ENCODE results near the gene TACC2.

Gene TACC2

DNA sequence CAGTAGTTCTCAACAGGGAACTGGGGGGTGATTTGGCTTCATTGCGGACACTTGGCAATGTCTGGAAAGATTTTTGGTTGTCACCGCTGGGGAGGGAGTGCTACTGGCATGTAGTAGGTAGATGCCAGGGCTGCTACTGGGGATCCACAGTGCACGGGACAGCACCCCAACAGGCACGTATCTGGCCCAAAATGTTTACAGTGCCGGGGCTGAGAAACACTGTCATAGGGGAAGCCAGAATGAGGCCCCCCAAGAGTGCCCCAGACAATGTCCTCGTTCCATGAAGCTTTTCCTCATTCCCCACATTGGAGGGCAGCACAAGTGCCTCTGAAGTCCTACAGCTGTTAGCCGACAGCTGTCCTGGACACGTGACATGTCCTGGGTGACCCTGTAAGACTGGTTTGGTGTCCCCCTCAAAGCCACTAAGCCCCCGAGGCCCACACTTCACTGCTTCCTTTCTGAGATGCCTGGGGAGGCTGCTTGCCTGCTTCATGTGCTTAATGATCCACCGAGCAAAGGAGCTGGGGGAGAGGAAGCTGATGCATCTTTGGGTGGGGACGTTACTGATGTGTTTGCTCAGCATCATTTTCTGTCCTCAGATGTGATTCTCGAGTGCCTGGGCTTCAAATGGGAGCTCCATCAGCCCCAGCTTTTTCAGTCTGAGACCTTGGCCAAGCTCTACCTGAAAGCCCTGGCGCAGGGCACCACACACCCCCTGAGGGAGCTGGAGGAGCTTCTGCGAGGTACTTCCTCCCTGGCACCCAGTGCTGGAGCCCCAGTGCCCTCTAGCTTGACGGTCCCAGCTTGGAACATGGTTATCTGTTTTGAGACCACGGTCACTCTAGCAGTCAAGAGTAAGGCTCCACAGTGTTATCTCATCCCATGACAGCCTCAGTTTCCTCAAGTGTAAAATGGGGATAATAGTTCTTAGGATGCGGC lies 296.8 kb downstream of the TACC2 start:
- DNase-seq: peak; percentile 32

DNA sequence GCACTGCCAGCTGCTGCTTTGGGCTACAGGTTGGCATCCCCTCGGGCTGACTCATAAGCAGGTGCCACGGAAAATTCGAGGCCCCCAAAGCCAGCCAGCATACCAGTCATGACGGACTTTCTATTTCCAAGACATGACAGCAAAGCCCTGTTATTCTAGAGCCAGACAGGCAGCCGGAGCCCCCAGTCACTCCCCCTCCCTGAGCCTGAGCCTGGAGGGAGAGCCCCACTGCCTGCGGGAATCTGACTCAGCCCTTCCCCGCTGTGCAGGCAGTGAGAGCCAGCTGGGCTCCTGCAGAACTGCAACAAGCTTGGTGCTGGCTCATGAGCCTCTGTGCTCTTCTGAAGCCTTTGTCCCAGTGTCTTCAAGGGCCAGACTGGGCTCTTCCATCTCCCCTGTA lies 297.9 kb downstream of the TACC2 start:
- DNase-seq: peak; percentile 89

DNA sequence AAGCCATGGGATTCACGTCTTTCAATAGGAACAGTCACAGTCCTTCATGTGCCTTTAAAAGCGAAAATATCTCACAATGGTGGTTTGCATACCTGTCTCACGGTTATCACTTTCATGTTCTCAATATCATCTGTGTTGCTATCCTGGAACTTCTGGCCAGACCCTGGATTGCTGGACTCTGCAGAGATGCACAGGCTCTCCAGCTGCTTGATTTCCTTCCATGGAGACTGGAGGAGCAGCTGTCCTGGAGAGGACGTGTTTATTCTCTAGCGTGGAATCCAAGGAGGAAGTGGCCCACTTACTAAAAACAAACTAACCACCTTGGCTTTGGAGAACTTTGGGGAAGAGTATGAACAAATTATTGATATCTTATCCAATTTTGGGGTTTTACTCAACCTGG lies 298.6 kb downstream of the TACC2 start:
- peak; percentile 22 for DNase-seq

DNA sequence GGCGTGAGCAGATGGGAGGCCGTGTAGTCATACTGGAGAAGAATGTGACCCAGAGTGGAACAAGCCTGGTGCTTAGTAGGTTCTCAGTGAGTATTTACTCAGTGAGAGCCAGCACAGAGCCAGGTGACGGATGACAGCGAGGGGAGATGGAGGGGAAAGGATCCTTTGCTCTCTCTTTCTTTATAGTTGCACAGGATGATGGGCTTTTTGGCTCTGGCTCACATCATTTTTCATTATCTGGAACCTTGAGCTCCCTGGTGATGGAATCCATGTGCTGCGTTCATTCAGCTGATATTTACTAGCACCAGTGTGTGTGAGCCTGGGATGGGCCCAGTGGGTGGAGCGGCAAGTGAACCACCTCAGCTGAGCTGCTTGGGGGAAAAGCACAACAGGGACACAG lies 299.3 kb downstream of the TACC2 start:
- DNase-seq: no peak

DNA sequence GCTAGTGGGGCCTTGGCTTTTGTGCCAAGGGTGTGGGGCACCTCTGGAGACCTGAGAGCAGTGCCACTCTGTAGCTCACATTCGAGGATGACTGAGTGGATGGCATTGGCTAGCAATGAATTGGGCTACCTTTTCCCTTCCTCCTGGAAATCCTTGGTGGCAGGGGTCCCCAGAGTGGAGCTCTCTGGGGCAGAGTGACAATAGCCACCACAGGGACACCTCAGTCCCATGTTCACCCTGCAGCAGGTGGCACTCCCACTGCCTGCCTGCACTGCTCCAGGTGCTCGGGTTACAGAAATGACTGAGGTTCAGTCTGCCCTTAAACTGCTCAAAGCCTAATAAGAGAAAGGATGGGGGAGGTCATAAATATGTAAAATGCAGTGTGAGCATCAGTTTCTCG lies 300.0 kb downstream of the TACC2 start:
- no peak for DNase-seq

DNA sequence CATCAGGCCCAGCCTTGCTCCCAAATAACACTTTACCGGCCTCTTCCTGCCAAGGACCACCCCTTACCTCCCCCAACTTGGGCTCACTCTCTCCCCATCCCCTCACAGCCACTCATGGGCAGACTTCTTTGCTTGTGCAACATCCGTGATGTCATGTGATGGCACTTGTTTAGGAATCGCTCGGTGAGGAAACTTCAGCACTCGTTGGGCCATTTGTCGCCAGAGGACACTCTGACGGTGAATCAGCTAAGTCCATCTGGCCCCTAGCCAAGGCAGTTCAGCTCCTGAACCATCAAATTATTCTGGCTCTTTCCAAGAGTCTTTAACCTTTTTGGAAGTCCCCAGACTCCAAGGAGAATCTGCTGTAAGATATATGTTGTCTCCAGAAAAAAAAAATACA lies 301.4 kb downstream of the TACC2 start:
- DNase-seq: peak; percentile 30

DNA sequence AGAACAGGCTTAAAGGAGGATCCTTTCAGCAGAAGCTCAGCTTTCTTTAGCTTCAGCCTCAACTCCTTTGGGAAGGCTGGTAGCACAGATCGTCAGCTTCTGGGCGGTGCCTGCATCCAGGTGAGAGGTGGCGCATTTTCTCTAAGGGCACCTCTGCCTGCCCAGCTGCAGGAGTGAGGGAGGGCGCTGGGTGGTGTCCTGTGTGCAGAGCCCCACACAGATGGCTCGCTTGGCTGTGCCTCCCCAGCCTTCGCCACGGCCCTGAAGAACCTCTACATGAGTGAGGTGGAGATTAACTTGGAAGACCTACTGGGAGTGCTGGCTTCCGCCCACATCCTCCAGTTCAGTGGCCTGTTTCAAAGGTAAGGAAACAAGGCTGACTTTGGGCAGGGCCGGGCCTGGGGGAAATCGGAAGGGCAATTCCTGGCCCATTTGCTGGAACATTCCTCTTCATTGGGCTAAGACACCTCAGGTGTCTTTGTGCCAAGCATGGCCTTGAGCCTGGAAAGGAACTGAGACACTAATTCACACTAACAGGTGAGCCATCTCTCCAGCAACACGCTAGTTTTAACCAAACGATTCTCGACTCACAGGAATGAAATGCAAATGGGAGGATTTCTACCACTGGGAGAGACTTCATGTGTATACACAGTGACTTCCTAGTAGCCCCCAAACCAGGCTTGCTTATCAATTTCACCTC lies 302.0 kb downstream of the TACC2 start:
- peak; percentile 32 for DNase-seq

DNA sequence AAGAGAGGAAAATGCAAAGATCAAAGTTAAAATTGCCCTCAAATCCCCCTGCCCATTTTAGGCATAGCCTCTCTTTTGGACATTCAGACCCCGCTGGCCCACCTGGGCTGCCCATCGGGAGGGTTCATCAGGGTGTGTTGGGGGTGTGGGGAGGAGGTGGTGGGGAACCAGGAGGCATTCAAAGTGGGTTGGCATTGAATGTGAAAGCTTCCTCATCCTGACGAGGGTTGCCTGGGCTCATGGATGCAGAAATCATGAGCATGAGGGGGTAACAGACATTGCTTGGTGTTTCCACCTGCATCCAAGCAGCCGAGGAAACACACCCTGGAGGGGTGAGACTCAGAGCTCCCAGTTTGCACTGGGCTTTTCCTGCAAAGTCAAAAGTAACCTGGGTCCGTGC lies 302.8 kb downstream of the TACC2 start:
- peak; percentile 25 for DNase-seq

DNA sequence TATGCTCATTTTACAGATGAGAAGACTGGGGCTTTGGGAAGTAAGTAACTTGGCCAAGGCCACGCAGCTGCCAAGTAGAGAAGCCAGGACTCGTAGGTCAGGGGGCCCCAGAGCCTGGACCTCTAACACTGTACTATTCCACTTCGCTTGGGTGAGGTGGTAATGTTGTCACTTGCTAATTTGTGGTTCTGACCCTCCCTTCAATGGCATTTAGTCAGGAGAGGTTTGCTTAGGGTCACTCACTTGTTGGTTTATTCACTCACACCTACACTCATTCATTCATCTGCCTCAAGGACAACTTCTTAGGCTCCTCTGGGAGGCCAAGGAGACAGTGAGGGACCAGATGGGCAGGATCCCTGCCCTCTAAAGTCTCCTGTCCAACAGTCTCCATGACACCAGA lies 303.4 kb downstream of the TACC2 start:
- peak; percentile 15 for DNase-seq

DNA sequence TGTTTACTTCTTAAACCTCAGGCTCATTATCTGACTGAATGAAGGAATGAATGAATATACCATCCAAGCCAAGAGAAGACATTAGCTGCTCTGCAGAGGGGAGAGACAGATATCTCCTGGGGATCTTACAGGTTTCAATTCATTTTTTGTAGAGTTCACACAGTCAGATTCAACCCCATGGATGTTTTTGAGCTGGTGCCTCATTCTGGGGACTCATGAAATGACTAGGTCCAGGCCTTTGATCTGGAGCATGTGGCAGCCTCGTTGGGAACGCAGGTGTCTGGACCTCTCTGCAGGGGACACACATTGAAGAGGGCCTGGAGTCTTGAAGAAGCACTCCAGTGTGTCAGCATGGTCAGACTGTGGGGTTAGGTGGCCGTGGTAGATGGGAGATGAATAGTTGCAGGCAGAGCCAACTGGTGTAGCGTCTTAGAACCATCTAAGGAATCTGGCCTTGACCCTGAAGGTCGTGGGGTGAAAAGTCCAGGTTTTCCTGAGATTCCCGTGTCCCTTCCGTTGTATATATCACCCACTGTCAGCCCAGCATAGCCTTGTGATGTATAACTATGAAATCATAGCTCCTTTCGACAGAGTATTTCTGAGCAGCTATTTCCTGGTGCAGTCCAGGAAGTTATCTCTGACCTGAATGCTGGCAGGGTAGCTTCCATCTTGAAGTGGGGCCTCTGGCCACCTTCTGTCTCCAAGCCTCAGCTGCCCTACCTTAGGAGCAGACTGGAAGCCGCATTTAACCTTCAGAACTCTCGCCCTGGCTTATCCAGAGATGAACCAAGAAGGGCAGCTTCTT lies 304.4 kb downstream of the TACC2 start:
- no peak for DNase-seq

DNA sequence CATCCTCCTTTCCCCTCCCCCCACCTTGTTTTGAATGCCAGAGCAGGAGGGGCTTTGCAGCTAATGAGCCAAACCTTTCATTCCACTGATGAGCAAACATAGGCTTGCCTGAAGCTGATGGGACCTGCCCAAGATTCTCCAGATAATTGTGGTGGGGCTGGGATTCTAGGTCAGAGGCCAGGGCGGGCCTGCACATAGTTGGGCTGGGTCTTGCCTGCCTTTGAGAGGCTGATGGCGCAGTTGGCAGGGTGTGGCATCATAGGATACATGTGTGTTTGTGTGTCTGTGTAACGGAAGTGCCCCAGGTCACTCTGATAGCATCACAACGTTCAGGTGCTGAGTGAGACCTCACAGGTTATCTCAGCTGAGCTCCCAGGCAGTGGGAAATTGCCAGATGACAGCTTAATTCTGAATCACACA lies 305.0 kb downstream of the TACC2 start:
- peak; percentile 87 for DNase-seq

DNA sequence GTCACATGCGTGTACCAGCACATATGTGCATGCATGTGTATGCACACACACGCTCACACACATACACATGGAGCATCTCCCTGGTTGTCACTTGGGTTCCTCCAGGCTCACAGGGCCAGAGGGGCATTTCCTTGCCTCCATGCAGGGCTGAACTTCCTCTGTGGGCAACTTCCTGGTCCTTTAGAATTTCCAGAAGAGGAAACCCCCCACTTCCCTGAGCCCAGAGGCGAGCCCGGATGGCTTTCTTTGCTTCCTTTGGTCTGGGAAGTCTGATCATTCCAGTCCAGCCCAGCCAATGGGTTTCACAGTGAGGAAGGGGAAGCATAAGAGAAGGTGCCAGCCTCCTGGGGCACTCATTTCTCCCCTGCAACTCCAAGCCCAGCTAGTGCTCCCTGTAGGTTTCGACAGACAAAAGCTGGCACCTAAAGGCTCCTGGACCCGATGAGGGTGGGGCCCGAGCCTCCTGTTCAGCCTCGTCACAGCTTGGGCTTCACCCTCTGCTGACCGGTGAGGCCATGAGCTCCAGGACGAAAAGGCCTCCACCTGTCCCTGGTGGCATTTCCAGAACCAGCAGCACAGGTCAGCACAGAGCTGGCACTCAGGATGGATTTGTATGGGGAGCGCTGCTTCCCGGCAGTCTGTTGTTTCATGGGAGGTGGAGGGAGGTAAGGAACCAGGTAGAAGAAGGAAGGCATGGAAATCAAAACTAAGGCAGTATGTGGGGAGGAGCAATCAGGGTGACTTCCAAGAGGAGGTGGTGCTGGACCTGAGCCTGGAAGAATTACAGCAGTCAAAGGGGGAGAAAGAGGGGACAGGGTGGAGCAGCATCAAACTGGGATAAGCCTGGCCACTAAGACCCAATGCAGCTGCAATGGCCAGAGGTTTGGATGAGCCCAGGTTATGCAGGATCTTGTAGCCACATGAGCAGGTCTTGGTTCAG lies 305.8 kb downstream of the TACC2 start:
- DNase-seq: peak; percentile 37

DNA sequence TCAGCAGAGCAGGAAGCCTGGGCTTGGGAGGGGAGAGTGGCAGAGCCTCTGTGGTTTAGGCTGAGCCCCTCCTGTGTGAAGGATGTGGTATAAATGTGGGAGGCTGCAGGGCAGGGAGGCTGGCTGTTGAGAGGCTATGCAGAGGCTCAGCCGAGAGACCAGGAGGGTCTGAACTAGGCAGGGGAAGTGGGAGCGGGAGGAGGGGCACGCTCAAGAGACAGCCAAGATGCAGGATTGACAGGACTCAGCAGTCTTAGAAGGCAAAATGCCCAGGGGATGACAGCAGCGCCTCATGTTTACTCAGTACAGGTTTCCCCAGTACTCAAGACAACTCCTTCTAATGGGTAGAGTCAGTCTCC lies 306.5 kb downstream of the TACC2 start:
- DNase-seq: peak; percentile 50

DNA sequence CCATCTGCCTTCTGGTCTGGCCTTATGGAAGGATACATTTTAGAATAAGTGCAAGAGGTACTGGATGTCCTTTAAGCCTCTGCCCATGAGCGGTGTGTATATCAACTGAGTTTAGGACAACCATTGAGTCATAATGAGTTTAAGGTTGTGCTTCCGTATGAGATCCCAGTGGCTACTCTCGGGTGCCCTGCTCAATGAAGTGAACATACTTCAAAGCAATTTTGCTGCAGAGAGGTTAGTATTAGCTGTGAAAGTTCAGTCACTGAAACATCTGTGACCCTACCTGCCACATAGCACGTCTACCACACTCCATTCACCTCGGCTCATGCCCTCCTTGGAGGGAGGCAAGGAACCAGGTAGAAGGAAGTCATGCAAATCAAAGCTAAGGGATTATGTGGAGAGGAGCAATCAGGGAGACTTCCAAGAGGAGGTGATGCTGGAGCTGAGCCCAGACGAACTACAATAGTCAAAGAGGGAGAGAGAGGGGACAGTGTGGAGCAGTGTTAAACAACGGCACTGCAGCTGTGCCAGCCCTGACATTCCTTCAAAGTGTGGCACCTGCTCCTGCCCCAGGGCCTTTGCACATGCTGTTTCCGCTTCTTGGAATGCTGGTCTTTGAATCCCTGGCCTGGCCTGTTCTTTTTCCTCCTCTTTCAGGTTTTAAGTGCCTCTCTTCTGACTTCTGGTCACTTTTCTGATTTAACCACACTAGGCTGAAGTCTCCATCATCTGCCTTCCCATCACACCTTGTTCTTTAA lies 307.6 kb downstream of the TACC2 start:
- peak; percentile 25 for DNase-seq

DNA sequence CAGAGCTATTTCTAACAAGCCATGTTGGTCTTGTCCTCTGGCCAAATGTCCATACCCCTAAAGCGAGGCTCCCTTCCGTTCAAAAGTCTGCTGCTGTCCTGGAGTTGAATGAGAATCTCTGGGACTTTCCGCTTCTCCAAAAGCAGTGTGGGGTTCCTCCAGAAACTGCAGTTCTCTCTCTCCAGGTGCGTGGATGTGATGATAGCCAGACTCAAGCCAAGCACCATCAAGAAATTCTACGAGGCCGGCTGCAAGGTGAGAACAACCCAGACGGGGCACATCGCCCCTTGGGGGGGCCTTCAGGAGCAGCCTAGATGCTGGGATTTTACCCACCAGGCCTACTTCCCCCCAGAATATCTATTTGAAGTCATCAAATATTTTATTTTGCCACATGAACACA lies 308.6 kb downstream of the TACC2 start:
- peak; percentile 31 for DNase-seq

DNA sequence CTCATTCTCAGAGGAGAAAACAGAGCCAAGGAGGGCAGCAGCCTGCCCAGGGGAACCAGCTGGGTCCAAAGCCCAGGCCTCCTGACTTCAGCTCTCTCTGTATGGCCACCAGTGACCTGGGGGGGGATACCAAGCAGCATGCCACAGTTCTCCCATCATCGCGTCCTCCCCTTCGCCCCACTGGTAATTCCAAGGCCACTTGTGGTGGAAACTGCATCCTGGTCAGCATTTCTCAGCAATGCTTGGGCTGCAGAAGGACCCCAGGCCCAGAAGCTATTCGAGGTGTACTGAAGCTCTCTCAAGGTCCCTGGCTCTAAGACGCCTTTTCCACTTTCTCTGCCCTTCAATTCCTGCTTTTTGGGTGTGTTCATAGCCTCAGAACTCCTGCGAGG lies 309.2 kb downstream of the TACC2 start:
- no peak for DNase-seq

DNA sequence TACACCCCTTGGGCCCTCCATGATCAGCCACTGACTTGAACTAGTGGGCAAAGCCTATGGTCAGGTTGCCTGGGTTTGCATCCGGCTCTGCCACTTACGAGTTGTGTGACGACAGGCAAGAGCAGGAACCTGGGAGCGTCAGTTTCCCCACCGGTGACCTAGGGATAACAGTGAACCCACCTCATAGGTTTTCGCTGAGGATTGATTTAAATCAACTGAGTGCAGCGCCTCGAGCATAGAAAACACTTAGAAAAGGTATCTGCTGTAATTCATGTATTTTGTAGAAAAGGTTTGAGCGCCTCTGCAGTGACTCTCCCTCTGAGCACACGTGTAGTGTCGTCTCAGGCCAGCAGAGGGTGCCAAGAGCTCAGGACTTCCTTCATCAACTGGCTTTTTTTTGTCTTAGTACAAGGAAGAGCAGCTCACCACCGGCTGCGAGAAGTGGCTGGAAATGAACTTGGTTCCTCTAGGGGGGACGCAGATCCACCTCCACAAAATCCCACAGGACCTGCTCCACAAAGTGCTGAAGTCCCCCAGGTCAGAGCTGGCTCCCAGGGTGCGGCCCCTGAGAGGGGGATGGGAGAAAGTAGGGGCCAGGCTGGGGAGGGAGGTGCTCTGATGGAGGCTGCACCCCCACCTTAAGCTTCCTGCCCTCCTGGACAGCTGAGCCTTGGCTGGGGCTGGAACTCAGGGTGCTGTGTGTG lies 309.8 kb downstream of the TACC2 start:
- DNase-seq: peak; percentile 82

DNA sequence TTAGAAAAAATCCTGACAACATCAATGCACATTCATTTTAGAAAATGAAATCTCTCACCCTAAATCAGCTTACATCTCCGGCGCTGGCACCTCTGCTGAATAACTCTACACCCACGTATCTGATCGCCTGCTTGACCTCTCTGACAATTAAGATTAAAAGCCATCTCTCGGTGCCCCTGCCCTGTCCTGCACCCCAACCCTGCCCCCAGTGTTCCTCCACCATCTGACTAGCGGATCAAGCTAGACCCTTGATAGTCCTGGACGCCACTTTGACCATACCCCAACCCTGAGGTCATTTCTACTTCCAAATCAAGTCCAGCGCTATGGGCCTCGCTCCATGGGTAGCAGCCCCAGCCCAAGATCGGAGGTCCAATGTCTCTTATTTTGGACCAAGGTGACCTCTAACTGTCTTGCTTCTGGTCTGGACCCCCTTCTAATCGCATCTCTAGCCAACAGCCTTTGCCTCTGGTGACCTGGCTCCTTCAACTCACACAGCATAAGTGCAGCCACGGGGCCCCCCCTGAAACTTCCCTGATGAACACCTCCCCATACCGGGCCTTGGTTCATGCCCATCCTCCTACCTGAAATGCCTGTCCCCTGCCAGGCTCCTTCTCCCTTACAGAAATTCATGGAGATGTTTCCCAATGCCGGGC lies 310.6 kb downstream of the TACC2 start:
- peak; percentile 17 for DNase-seq

DNA sequence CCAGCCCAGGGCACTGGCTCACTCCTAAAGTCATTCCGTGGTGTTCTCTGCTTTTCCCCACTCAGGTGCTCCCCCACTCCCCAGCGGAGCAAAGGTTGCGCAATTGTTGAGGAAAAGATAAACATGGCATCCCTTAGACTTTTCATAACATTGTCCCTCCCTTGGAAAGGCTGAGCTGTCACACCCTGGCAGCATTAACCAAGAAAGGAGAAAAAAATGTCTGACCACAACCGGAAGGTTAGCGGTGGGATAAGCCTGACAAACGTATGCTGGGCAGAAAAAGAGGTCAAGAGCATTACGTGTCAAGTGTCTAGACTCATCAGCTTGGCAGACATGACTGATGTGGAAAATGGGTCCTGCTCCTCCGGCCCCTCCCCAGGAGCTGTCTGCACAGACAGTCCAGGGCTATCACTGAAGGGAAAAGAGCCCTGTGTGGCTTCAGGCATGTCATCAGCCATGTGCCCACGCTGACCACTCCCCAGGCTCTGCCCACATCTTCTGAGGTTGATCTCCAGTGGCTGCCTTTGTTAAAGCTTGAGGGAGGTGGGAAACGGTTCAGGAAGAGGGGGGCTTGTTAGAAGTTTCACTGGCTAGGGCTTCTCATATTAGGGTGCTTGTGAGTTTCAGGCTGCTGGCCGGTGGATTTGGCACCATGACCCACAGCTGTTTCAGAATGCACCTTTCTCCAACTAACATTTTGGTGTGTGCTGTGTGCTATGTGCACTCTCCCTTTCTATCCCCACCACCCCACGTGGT lies 312.3 kb downstream of the TACC2 start:
- peak; percentile 49 for DNase-seq

DNA sequence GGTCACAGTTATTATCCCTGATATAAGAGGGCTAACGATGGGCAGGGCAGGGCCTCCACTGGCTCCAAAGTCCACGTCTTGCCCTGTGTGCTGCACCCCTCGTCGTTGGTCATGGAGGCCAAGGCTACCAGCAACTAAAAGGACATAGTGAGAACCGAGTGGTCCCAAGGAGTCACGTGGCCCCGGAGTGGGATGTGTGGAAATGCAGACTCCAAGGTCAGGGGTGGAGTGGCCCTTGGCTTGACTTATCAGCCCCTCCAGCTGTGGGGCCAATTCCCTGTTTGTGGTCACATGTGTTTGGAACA lies 312.8 kb downstream of the TACC2 start:
- DNase-seq: peak; percentile 22

Measured in islet precursor cell (in vitro differentiated cells).